H1 (cell line): ENCODE measurements around the gene MPP3. TPM values are rescaled to one million over a fixed set of nuclear protein-coding genes. Genes with fewer than 3 reads are reported as not detected.

Source experiments
- CTBP2 ChIP-seq: IDR thresholded peaks from 2 replicates; pipeline ENCODE4 v1.7.0; 2011; ENCODE audit warnings: borderline replicate concordance, mild to moderate bottlenecking, moderate library complexity, mixed read lengths, low read length; ENCODE audit not compliant: insufficient read depth, insufficient read length
- E2F6 ChIP-seq: IDR thresholded peaks from 2 replicates; pipeline ENCODE4 v1.6.1; 2012; ENCODE audit warnings: inconsistent platforms
- EP300 ChIP-seq, 2 experiments: IDR thresholded peaks; 1 replicate in 1 of 2; 2 replicates in 1 of 2; pipeline ENCODE4 v1.6.1; 2011 to 2012; ENCODE audit warnings: low read depth in 2 of 2, low read length in 2 of 2, mild to moderate bottlenecking in 2 of 2, borderline replicate concordance in 1 of 2, inconsistent platforms in 1 of 2, moderate library complexity in 1 of 2
- HDAC2 ChIP-seq, 2 experiments: fragments of 300-600 bp in 1 of 2; sonication (generic) in 1 of 2; IDR thresholded peaks; 2 replicates each; pipeline ENCODE4 v1.6.1; 2011 to 2012; ENCODE audit warnings: low read depth in 2 of 2, low read length in 2 of 2, mild to moderate bottlenecking in 2 of 2, moderate library complexity in 2 of 2, borderline replicate concordance in 1 of 2, inconsistent platforms in 1 of 2
- RXRA ChIP-seq: IDR thresholded peaks from 2 replicates; pipeline ENCODE4 v1.6.1; 2011; ENCODE audit warnings: low read depth, mild to moderate bottlenecking, low read length, moderate library complexity; ENCODE audit not compliant: insufficient read depth
- SIX5 ChIP-seq: IDR thresholded peaks from 2 replicates; pipeline ENCODE4 v1.6.1; 2011; ENCODE audit warnings: mild to moderate bottlenecking, low read depth, low read length
- polyA plus RNA-seq, 7 experiments: library from polyadenylated mRNA; depleted of rRNA in 3 of 7; stranded (reverse) in 5 of 7; unstranded in 2 of 7; fragments of >200 nt in 5 of 7; fragments of 200-250 nt in 2 of 7; gene quantifications; 1 replicate in 5 of 7; 2 replicates in 1 of 7; 4 replicates in 1 of 7; pipeline versions ENCODE4 v1.2.1 to v1.2.3, GENCODE V29; 2011 to 2013; ENCODE audit warnings: missing spikeins in 2 of 7, mixed read lengths in 2 of 7
- total RNA-seq: library from RNA; stranded (reverse); fragmentation: NEBNext Ultra II Directional; extraction: Animal tissue kit (Norgen Biotek cat#: 25700); gene quantifications from 2 replicates; pipeline ENCODE4 v1.2.1, GENCODE V29; 2021

The MPP3 gene
- total and polyA plus RNA-seq, 2 of the 8 experiments (the other 6 are each of a cell fraction or from before 2014, with no cell fraction given): 3.1 to 6.1 TPM

- TF ChIP-seq RXRA (no peak), HDAC2 (IDR thresholded peaks at IDR 0.05; ENCODE audit: borderline replicate concordance in 1 of 2, low read depth in 2 of 2, low read length in 2 of 2) (no peak), SIX5 (no peak), EP300 (IDR thresholded peaks at IDR 0.05; ENCODE audit: borderline replicate concordance in 1 of 2, low read depth in 2 of 2, low read length in 2 of 2) (no peak), CTBP2 (no peak), E2F6 (no peak)
- TF ChIP-seq, all 59 proteins: peak for 0
Observed at GRCh38 chr17:43784068-43784467, 48.9 kb downstream of the MPP3 start (continued).
